ENCODE measurements around the gene HSF5. TPM values are rescaled to one million over a fixed set of nuclear protein-coding genes. Genes with fewer than 3 reads are reported as not detected.

The HSF5 gene
- polyA plus RNA-seq, 2 of the 4 experiments (the other 2 are of a cell fraction), result not detected

DNA sequence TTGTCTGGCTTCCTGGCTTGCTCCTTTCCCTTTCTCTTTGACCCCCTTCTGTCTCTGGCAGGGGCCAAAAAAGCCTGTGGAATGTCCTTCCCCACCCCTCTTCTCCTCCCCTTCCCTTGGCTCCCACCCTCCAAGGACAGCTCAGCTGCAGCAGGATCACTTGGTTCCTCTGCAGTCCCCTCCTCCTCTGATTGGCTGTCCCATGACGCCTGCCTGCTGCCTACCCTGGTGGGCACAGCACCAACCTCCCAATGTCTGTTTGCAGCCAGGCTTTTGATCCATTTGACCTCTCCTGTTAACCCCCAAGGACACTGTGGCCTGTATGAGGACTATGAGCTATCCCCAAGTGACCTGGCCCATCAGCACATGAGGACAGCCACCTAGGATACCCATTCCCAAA is 41.1 kb upstream of the HSF5 start:
- ChIA-PET POLR2A (interaction anchor here (2.1 to 3.7 kb wide), 2 partner anchors 11 to 102 kb away, joined by 4 to 11 read pairs; no protein-coding TSS in a partner anchor), CTCF (interaction anchor here (0.6 to 15.8 kb wide), 4 partner anchors 7 to 461 kb away, joined by 4 to 187 read pairs (median 12); no protein-coding TSS in a partner anchor)
- no peak for FAIRE-seq
- Histone ChIP-seq H3K4me2 (no peak overlapping the region), H3K9me3 (no peaks in the 10 kb centered on the region), H3K4me3 (no peak overlapping the region), H3K27ac (no peak overlapping the region), H3K4me1 (peaks cover 8% of the 10 kb centered on the region; the same call in 2 of the 3 replicates)
- ATAC-seq, result no peak
- WGBS (ENCODE audit: missing lambda C conversion rate), result 77% methylated on average over 1 of the region's 1 CpG
- TF ChIP-seq HEYL (CRISPR knock-in tag; IDR thresholded peaks at IDR 0.05), result no peak
- TF ChIP-seq KDM5A (IDR thresholded peaks at IDR 0.05), result no peak
- no peak for TF ChIP-seq POLR2A (IDR thresholded peaks at IDR 0.05; ENCODE audit: low read length)
- DNase-seq (ENCODE audit: low read depth in 1 of 2, low spot score in 1 of 2), result no peak

DNA sequence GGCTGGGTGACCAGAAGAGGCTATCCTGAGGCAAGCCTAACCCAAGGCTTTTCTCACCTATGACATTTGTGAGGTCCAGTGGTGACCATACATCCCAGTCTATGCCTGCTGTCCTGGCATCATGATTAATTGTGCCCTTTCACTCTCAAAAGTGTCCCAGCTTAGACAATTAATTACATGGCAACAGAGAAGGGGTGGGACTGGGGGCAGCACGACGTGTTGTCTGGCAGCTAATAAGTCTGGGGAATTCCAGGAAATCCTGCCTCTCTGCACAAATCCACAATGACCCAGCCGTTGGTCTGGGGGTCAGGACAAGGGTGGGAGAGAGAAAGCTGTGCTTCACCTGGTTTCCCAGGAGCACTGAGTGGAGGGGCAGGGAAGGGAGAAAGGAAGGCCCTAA is 40.2 kb upstream of the HSF5 start:
- FAIRE-seq (no peak), ATAC-seq (no peak), DNase-seq (ENCODE audit: low read depth in 1 of 2, low spot score in 1 of 2) (no peak)
- Histone ChIP-seq H3K27ac (no peak overlapping the region), H3K4me1 (peaks cover 5% of the 10 kb centered on the region; the same call in 1 of the 3 replicates), H3K4me3 (no peak overlapping the region), H3K4me2 (no peak overlapping the region), H3K9me3 (no peaks in the 10 kb centered on the region)
- ChIA-PET POLR2A (interaction anchor here (2.1 to 3.7 kb wide), 2 partner anchors 10 to 103 kb away, joined by 4 to 11 read pairs; no protein-coding TSS in a partner anchor), CTCF (interaction anchor here (0.7 to 15.8 kb wide), 8 partner anchors 6 to 476 kb away, joined by 3 to 187 read pairs (median 4); no protein-coding TSS in a partner anchor)
- no peak for TF ChIP-seq HDAC2 (IDR thresholded peaks at IDR 0.05)
- TF ChIP-seq EHF (CRISPR knock-in tag; IDR thresholded peaks at IDR 0.05), result no peak
- no peak for TF ChIP-seq RARB (CRISPR knock-in tag; IDR thresholded peaks at IDR 0.05)
- TF ChIP-seq, protein P1, sequence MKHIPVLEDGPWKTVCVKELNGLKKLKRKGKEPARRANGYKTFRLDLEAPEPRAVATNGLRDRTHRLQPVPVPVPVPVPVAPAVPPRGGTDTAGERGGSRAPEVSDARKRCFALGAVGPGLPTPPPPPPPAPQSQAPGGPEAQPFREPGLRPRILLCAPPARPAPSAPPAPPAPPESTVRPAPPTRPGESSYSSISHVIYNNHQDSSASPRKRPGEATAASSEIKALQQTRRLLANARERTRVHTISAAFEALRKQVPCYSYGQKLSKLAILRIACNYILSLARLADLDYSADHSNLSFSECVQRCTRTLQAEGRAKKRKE (CRISPR knock-in tag; IDR thresholded peaks at IDR 0.05; ENCODE audit: low read depth), result no peak
- no peak for TF ChIP-seq TP53 (CRISPR knock-in tag; IDR thresholded peaks at IDR 0.05)
- TF ChIP-seq MYC (IDR thresholded peaks at IDR 0.05; ENCODE audit: borderline replicate concordance, low read length), result no peak
- TF ChIP-seq, protein P2, sequence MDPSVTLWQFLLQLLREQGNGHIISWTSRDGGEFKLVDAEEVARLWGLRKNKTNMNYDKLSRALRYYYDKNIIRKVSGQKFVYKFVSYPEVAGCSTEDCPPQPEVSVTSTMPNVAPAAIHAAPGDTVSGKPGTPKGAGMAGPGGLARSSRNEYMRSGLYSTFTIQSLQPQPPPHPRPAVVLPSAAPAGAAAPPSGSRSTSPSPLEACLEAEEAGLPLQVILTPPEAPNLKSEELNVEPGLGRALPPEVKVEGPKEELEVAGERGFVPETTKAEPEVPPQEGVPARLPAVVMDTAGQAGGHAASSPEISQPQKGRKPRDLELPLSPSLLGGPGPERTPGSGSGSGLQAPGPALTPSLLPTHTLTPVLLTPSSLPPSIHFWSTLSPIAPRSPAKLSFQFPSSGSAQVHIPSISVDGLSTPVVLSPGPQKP (IDR thresholded peaks at IDR 0.05; ENCODE audit: low read depth, low read length), result no peak
- WGBS (ENCODE audit: missing lambda C conversion rate), result 30% methylated on average over 3 of the region's 3 CpGs

DNA sequence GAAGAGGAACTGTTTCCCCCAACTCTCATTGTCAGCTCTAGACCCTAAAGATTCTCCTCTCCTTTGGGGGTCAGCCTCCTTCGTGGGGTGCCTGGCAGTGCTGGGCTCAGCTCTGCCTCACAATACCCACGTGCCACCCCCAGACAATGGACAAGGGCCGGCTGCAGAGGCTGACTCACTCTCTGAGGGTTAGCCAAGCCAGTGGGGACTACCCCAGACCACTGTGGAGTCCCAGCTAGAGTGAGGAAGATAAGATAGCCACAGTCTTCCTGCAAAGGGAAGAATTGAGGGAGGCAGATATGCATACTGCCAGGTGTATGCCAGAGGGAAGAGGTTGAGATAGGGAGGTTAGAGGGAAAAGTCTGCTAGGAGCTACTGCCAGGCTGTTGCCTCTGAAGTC is 39.7 kb upstream of the HSF5 start:
- POLR2A ChIA-PET, result interaction anchor here (2.1 to 3.7 kb wide), 2 partner anchors 9 to 104 kb away, joined by 4 to 11 read pairs; no protein-coding TSS in a partner anchor
- no peak for DNase-seq (ENCODE audit: low read depth in 1 of 2, low spot score in 1 of 2)
- WGBS (ENCODE audit: missing lambda C conversion rate), result 37% methylated on average over 3 of the region's 3 CpGs
- Histone ChIP-seq H3K4me3 (no peak overlapping the region), H3K27ac (no peak overlapping the region), H3K4me2 (no peak overlapping the region), H3K9me3 (no peaks in the 10 kb centered on the region), H3K4me1 (peaks cover 5% of the 10 kb centered on the region; the same call in 1 of the 3 replicates)
- FAIRE-seq, result no peak
- ATAC-seq, result peak in 1 of 2 experiments; percentile 3; a peak in 2 of 6 replicates
- CTCF ChIA-PET, result interaction anchor here (0.6 to 15.8 kb wide), 12 partner anchors 6 to 582 kb away, joined by 3 to 187 read pairs (median 4); partner anchors contain the start of gene MTMR4
- TF ChIP-seq FOSL2 (IDR thresholded peaks at IDR 0.05) (no peak), FOSL2 (CRISPR knock-in tag; IDR thresholded peaks at IDR 0.05) (no peak), BHLHE40 (IDR thresholded peaks at IDR 0.05; ENCODE audit: low read depth, low read length) (no peak), ZNF302 (CRISPR knock-in tag; IDR thresholded peaks at IDR 0.05) (no peak), KDM5A (IDR thresholded peaks at IDR 0.05) (no peak), GATA3 (IDR thresholded peaks at IDR 0.05; ENCODE audit: borderline replicate concordance) (no peak), NPAS2 (CRISPR knock-in tag; IDR thresholded peaks at IDR 0.05; ENCODE audit: borderline replicate concordance) (no peak), RNF2 (IDR thresholded peaks at IDR 0.05; ENCODE audit: borderline replicate concordance, low read depth) (no peak), MYC (IDR thresholded peaks at IDR 0.05; ENCODE audit: borderline replicate concordance, low read length) (no peak), JUNB (IDR thresholded peaks at IDR 0.05) (no peak), NR3C1 (IDR thresholded peaks at IDR 0.05) (no peak), POLR2A (IDR thresholded peaks at IDR 0.05; ENCODE audit: low read length) (no peak), ZC3H11A (IDR thresholded peaks at IDR 0.05) (no peak), KDM1A (IDR thresholded peaks at IDR 0.05; ENCODE audit: low read depth) (no peak)
- TF ChIP-seq, protein P3, sequence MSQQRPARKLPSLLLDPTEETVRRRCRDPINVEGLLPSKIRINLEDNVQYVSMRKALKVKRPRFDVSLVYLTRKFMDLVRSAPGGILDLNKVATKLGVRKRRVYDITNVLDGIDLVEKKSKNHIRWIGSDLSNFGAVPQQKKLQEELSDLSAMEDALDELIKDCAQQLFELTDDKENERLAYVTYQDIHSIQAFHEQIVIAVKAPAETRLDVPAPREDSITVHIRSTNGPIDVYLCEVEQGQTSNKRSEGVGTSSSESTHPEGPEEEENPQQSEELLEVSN (IDR thresholded peaks at IDR 0.05; ENCODE audit: borderline replicate concordance, low read depth), result no peak
- TF ChIP-seq, protein P4, sequence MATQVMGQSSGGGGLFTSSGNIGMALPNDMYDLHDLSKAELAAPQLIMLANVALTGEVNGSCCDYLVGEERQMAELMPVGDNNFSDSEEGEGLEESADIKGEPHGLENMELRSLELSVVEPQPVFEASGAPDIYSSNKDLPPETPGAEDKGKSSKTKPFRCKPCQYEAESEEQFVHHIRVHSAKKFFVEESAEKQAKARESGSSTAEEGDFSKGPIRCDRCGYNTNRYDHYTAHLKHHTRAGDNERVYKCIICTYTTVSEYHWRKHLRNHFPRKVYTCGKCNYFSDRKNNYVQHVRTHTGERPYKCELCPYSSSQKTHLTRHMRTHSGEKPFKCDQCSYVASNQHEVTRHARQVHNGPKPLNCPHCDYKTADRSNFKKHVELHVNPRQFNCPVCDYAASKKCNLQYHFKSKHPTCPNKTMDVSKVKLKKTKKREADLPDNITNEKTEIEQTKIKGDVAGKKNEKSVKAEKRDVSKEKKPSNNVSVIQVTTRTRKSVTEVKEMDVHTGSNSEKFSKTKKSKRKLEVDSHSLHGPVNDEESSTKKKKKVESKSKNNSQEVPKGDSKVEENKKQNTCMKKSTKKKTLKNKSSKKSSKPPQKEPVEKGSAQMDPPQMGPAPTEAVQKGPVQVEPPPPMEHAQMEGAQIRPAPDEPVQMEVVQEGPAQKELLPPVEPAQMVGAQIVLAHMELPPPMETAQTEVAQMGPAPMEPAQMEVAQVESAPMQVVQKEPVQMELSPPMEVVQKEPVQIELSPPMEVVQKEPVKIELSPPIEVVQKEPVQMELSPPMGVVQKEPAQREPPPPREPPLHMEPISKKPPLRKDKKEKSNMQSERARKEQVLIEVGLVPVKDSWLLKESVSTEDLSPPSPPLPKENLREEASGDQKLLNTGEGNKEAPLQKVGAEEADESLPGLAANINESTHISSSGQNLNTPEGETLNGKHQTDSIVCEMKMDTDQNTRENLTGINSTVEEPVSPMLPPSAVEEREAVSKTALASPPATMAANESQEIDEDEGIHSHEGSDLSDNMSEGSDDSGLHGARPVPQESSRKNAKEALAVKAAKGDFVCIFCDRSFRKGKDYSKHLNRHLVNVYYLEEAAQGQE (IDR thresholded peaks at IDR 0.05), result no peak
- TF ChIP-seq, protein P5, sequence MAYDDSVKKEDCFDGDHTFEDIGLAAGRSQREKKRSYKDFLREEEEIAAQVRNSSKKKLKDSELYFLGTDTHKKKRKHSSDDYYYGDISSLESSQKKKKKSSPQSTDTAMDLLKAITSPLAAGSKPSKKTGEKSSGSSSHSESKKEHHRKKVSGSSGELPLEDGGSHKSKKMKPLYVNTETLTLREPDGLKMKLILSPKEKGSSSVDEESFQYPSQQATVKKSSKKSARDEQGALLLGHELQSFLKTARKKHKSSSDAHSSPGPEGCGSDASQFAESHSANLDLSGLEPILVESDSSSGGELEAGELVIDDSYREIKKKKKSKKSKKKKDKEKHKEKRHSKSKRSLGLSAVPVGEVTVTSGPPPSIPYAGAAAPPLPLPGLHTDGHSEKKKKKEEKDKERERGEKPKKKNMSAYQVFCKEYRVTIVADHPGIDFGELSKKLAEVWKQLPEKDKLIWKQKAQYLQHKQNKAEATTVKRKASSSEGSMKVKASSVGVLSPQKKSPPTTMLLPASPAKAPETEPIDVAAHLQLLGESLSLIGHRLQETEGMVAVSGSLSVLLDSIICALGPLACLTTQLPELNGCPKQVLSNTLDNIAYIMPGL (CRISPR knock-in tag; IDR thresholded peaks at IDR 0.05; ENCODE audit: borderline replicate concordance), result no peak
- TF ChIP-seq, protein P6, sequence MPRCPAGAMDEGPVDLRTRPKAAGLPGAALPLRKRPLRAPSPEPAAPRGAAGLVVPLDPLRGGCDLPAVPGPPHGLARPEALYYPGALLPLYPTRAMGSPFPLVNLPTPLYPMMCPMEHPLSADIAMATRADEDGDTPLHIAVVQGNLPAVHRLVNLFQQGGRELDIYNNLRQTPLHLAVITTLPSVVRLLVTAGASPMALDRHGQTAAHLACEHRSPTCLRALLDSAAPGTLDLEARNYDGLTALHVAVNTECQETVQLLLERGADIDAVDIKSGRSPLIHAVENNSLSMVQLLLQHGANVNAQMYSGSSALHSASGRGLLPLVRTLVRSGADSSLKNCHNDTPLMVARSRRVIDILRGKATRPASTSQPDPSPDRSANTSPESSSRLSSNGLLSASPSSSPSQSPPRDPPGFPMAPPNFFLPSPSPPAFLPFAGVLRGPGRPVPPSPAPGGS (IDR thresholded peaks at IDR 0.05), result no peak

Data from A549 (cell line).